Measurements from ENCODE around the gene BCL6. TPM values are rescaled to one million over a fixed set of nuclear protein-coding genes. Genes with fewer than 3 reads are reported as not detected.

BCL6 gene
- total RNA-seq, 1 donor from 2014 or later: 29.2 TPM

GRCh38 chr3:187677604-187678003, 67.7 kb downstream of the BCL6 start:
- no peaks in the 10 kb centered on the region for H3K36me3 Mint-ChIP-seq
- peaks cover 30% of the 10 kb centered on the region for H3K27me3 Mint-ChIP-seq (ENCODE audit: low read depth)
- H3K4me1 Mint-ChIP-seq: peaks cover 17% of the 10 kb centered on the region
- TF ChIP-seq CTCF (IDR thresholded peaks at IDR 0.05; ENCODE audit: unreplicated experiment): no peak
- DNase-seq (ENCODE audit: low spot score in 2 of 2, unreplicated experiment in 2 of 2): no peak
- H3K4me3 Mint-ChIP-seq: no peak overlapping the region
- H3K9me3 Mint-ChIP-seq: no peaks in the 10 kb centered on the region
- peak overlapping the region; percentile 62 for H3K27ac Mint-ChIP-seq

GRCh38 chr3:187673012-187673411, 72.3 kb downstream of the BCL6 start:
- H3K9me3 Mint-ChIP-seq: no peaks in the 10 kb centered on the region
- TF ChIP-seq CTCF (IDR thresholded peaks at IDR 0.05; ENCODE audit: unreplicated experiment): no peak
- peaks cover 69% of the 10 kb centered on the region for H3K27me3 Mint-ChIP-seq (ENCODE audit: low read depth)
- peaks cover 18% of the 10 kb centered on the region for H3K4me1 Mint-ChIP-seq
- H3K27ac Mint-ChIP-seq: no peak overlapping the region
- no peak for DNase-seq (ENCODE audit: low spot score in 2 of 2, unreplicated experiment in 2 of 2)
- H3K36me3 Mint-ChIP-seq: no peaks in the 10 kb centered on the region
- H3K4me3 Mint-ChIP-seq: no peak overlapping the region

Other genes with a start within 250 kb of the BCL6 start
- 5.6 to 10.8 TPM (median 7.3 TPM) in 3 replicates for gene SST, start 75.1 kb downstream of the BCL6 start, total RNA-seq
- not detected in 3 replicates for gene RTP2, start 42.9 kb downstream of the BCL6 start, total RNA-seq